Activated naive CD8-positive, alpha-beta T cell treated with anti-CD3 and anti-CD28 coated beads, Interleukin-2, amount 50 U/mL, for 24 hours (primary cell): ENCODE results near the gene SH3YL1.
"Not testable (repeated sequence)": the region's sequence is repeated elsewhere in the genome, so short reads cannot be mapped to it uniquely, and the experiment has no call there.

Source experiments
- ATAC-seq: fragments of 150-1000 bp; cut with Tn5 transposase; one replicate; pipeline ENCODE4 v1.10.0; 2021
- DNase-seq: peaks from one replicate; pipeline ENCODE4 v3.0.0; 2021
- H3K27ac Mint-ChIP-seq: one replicate; pipeline ENCODE4 v1.8.0; 2021; ENCODE audit warnings: mild to moderate bottlenecking, mixed read lengths
- H3K27me3 Mint-ChIP-seq: one replicate; pipeline ENCODE4 v1.8.0; 2021; ENCODE audit warnings: mixed read lengths
- H3K36me3 Mint-ChIP-seq: one replicate; pipeline ENCODE4 v1.8.0; 2021; ENCODE audit warnings: low read depth, mixed read lengths
- H3K4me1 Mint-ChIP-seq: one replicate; pipeline ENCODE4 v1.8.0; 2021; ENCODE audit warnings: mixed read lengths
- H3K4me3 Mint-ChIP-seq: one replicate; pipeline ENCODE4 v1.8.0; 2021; ENCODE audit warnings: mild to moderate bottlenecking, moderate library complexity, mixed read lengths
- H3K9me3 Mint-ChIP-seq: one replicate; pipeline ENCODE4 v1.8.0; 2021; ENCODE audit warnings: mixed read lengths

The SH3YL1 gene

GRCh38 chr2:175880-176820, 87.7 kb downstream of the SH3YL1 start:
- Mint-ChIP-seq H3K9me3 (peaks cover 6% of the 10 kb centered on the region), H3K27me3 (no peaks in the 10 kb centered on the region), H3K4me1 (peaks cover 32% of the 10 kb centered on the region), H3K4me3 (peak overlapping the region; percentile 56), H3K36me3 (no peaks in the 10 kb centered on the region), H3K27ac (peak overlapping the region; percentile 23)
- ATAC-seq (peak; percentile 81), DNase-seq (peak; percentile 21)

DNA sequence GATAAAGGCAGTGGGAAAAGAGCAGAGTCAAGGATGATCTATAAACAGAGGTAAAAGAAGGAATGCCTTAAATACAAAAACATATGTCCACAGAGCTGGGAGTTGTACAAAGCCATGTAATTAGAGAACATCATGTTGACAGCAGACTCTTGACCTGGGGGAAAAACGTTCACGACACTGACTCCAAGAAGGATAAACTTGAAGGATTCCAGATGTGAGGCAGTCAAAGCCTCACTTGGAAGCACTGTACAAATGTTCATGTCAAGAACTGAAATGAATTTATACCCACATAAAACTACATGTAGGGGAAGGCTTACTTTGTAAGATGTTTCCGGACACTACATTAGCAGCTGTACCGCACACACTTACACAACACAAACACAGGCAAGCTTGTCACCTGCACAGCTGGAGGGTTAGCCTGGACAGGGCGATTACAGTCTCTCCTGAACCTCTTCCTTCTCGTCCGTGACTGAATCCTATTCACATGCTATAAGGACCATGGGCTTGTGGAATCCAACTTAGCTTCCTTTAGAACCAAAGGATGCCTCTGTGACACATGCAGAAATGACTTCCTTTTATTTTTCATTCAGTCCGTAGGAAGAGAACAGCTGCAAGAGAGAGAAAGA, 88.6 kb downstream of the SH3YL1 start:
- Mint-ChIP-seq H3K27me3 (no peaks in the 10 kb centered on the region), H3K4me3 (peak overlapping the region; percentile 56), H3K36me3 (no peaks in the 10 kb centered on the region), H3K27ac (no peak overlapping the region), H3K9me3 (no peaks in the 10 kb centered on the region), H3K4me1 (peaks cover 32% of the 10 kb centered on the region)
- peak; percentile 15 for ATAC-seq
- DNase-seq, result no peak

GRCh38 chr2:172120-172519, 91.7 kb downstream of the SH3YL1 start:
- DNase-seq, H3K27me3 Mint-ChIP-seq, H3K36me3 Mint-ChIP-seq, H3K9me3 Mint-ChIP-seq, H3K4me3 Mint-ChIP-seq, H3K27ac Mint-ChIP-seq, ATAC-seq: not testable (repeated sequence)
- peaks cover 22% of the 10 kb centered on the region for H3K4me1 Mint-ChIP-seq

GRCh38 chr2:169741-170140, 94.1 kb downstream of the SH3YL1 start:
- Mint-ChIP-seq H3K4me1 (peaks cover 4% of the 10 kb centered on the region), H3K27me3 (peaks cover 2% of the 10 kb centered on the region), H3K9me3 (no peaks in the 10 kb centered on the region), H3K36me3 (no peaks in the 10 kb centered on the region), H3K4me3 (no peak overlapping the region), H3K27ac (no peak overlapping the region)
- no peak for ATAC-seq
- DNase-seq, result no peak
